Keratinocyte (primary cell): ENCODE results near the gene HDHD5. TPM values are rescaled to one million over a fixed set of nuclear protein-coding genes. Genes with fewer than 3 reads are reported as not detected.

Experiments
- DNase-seq: peaks from one replicate; pipeline ENCODE4 v3.0.0-alpha.2; 2011; ENCODE audit warnings: low read depth, missing footprints, low spot score
- FAIRE-seq: peaks from 2 replicates; lab custom pipeline; 2011; peaks lifted over from hg19 to GRCh38; lab: Jason Lieb, UNC
- H2AFZ ChIP-seq: 2 replicates; pipeline ENCODE4 v1.6.0; 2012; ENCODE audit warnings: low read length, control low read depth, inconsistent platforms; ENCODE audit not compliant: control insufficient read depth
- H3K27ac ChIP-seq: 2 replicates; pipeline ENCODE4 v1.5.1; 2011; ENCODE audit warnings: low read length; ENCODE audit not compliant: control insufficient read depth, insufficient read depth
- H3K27me3 ChIP-seq: 3 replicates; pipeline ENCODE4 v1.6.0; 2011; ENCODE audit warnings: low read length; ENCODE audit not compliant: control insufficient read depth, insufficient read depth; ENCODE audit errors: extremely low read depth
- H3K36me3 ChIP-seq, 2 experiments: 2 replicates in 1 of 2; 3 replicates in 1 of 2; pipeline ENCODE4 v1.5.1; 2011; ENCODE audit warnings: low read length in 2 of 2, mild to moderate bottlenecking in 1 of 2; ENCODE audit not compliant: control insufficient read depth in 2 of 2, insufficient read depth in 2 of 2; ENCODE audit errors: extremely low read depth in 1 of 2
- H3K4me1 ChIP-seq: 3 replicates; pipeline ENCODE4 v1.5.1; 2011; ENCODE audit warnings: low read length; ENCODE audit not compliant: control insufficient read depth, insufficient read depth; ENCODE audit errors: extremely low read depth
- H3K4me2 ChIP-seq: 3 replicates; pipeline ENCODE4 v1.6.0; 2011; ENCODE audit warnings: low read depth, low read length; ENCODE audit not compliant: control insufficient read depth, insufficient read depth; ENCODE audit errors: extremely low read depth
- H3K4me3 ChIP-seq, 3 experiments: fragments of 200-600 bp in 1 of 3; sonication (generic) in 1 of 3; 2 replicates in 2 of 3; 3 replicates in 1 of 3; pipeline ENCODE4 v1.5.1; 2011 to 2016; ENCODE audit warnings: low read length in 3 of 3, mild to moderate bottlenecking in 3 of 3, control low read depth in 2 of 3, inconsistent platforms in 1 of 3, low read depth in 1 of 3, mixed read lengths in 1 of 3, mixed run types in 1 of 3, moderate library complexity in 1 of 3; ENCODE audit not compliant: control insufficient read depth in 2 of 3, insufficient read depth in 2 of 3; ENCODE audit errors: extremely low read depth in 1 of 3
- H3K79me2 ChIP-seq: 2 replicates; pipeline ENCODE4 v1.6.0; 2012; ENCODE audit warnings: low read length; ENCODE audit not compliant: control insufficient read depth, insufficient read depth
- H3K9ac ChIP-seq: 3 replicates; pipeline ENCODE4 v1.6.0; 2011; ENCODE audit warnings: low read length; ENCODE audit not compliant: control insufficient read depth, insufficient read depth; ENCODE audit errors: extremely low read depth
- H3K9me1 ChIP-seq: 3 replicates; pipeline ENCODE4 v1.6.0; 2011; ENCODE audit warnings: low read length; ENCODE audit not compliant: control insufficient read depth, insufficient read depth; ENCODE audit errors: extremely low read depth
- H3K9me3 ChIP-seq: 2 replicates; pipeline ENCODE4 v1.5.1; 2012; ENCODE audit warnings: low read depth, low read length; ENCODE audit not compliant: control insufficient read depth
- H4K20me1 ChIP-seq: 3 replicates; pipeline ENCODE4 v1.6.0; 2011; ENCODE audit warnings: low read length; ENCODE audit not compliant: control insufficient read depth, insufficient read depth; ENCODE audit errors: extremely low read depth
- EZH2 ChIP-seq: IDR thresholded peaks from one replicate; pipeline ENCODE4 v1.6.1; 2012; ENCODE audit warnings: inconsistent platforms, mild to moderate bottlenecking, low read length, moderate library complexity
- dilution Hi-C: fragments of 300-500 bp; cut with MboI; formaldehyde crosslinking; loops from one replicate; pipeline ENCODE4 v1.7.0; 2020; ENCODE audit warnings: low sequenced_read_pairs; ENCODE audit not compliant: extremely low pct_ligation_motif_present
- polyA plus RNA-seq, 5 experiments: library from polyadenylated mRNA; depleted of rRNA in 3 of 5; stranded (reverse) in 3 of 5; stranded (forward) in 1 of 5; unstranded in 1 of 5; fragments of >200 nt; gene quantifications; 1 replicate in 1 of 5; 2 replicates in 3 of 5; 3 replicates in 1 of 5; pipeline versions ENCODE4 v1.2.1 to v1.2.3, GENCODE V29; 2011 to 2012; ENCODE audit warnings: missing spikeins in 2 of 5, low read depth in 1 of 5, low replicate concordance in 1 of 5
- TF ChIP-seq, protein P1 (sequence below), 3 experiments: IDR thresholded peaks in 1 of 3; conservative IDR thresholded peaks in 1 of 3; optimal IDR thresholded peaks in 1 of 3; 2 replicates in 2 of 3; 3 replicates in 1 of 3; pipeline versions ENCODE3 to v1.5.1; 2011; ENCODE audit warnings: low read length in 3 of 3, mild to moderate bottlenecking in 3 of 3, moderate library complexity in 2 of 3, control low read depth in 1 of 3, inconsistent platforms in 1 of 3; ENCODE audit not compliant: insufficient read depth in 2 of 3; ENCODE audit errors: extremely low read depth in 1 of 3

The HDHD5 gene
- polyA plus RNA-seq, 1 donor (not counting 4 experiments of a cell fraction or from before 2014, with no cell fraction given): 22.6 TPM

DNA sequence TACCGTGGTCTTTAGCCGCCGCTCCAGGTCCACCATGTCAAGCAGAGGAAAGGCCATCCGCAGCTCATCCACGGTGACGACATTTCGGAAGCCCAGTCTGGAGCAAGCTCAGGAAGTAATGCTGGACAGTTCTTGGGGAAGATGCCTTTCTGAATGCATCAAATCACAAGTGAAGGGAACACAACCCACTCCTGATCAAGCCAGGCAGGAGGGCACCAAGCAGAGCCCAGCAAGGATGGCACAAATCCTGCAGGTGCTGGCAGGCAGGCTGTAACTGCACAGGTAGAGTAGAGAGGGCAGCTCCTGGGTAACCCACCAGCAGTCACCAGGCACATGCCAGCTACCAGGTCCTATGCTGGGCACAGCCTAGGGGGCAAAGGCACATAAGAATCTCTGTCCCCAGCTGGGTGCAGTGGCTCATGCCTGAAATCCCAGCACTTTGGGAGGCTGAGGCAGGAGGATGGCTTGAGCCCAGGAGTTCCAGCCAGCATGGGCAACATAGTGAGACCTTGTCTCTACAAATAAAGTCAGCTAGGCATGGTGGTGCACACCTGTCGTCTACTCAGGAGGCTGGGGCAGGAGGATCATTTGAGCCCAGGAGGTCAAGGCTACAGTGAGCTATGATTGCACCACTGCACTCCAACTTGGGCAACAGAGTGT is 13.9 kb downstream of the HDHD5 start:
- H3K4me2 ChIP-seq: no peak overlapping the region
- H3K9me1 ChIP-seq: no peaks in the 10 kb centered on the region
- H3K9me3 ChIP-seq: no peaks in the 10 kb centered on the region
- TF ChIP-seq EZH2: no peak
- TF ChIP-seq, protein P1, sequence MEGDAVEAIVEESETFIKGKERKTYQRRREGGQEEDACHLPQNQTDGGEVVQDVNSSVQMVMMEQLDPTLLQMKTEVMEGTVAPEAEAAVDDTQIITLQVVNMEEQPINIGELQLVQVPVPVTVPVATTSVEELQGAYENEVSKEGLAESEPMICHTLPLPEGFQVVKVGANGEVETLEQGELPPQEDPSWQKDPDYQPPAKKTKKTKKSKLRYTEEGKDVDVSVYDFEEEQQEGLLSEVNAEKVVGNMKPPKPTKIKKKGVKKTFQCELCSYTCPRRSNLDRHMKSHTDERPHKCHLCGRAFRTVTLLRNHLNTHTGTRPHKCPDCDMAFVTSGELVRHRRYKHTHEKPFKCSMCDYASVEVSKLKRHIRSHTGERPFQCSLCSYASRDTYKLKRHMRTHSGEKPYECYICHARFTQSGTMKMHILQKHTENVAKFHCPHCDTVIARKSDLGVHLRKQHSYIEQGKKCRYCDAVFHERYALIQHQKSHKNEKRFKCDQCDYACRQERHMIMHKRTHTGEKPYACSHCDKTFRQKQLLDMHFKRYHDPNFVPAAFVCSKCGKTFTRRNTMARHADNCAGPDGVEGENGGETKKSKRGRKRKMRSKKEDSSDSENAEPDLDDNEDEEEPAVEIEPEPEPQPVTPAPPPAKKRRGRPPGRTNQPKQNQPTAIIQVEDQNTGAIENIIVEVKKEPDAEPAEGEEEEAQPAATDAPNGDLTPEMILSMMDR (optimal IDR thresholded peaks at IDR 0.05 in 1 of 3, IDR thresholded peaks at IDR 0.05 in 1 of 3, conservative IDR thresholded peaks at IDR 0.05 in 1 of 3; ENCODE audit: extremely low read depth in 1 of 3, insufficient read depth in 2 of 3, low read length in 3 of 3): no peak
- peaks cover 17 to 19% of the 10 kb centered on the region in 2 experiments for H3K36me3 ChIP-seq
- dilution Hi-C loops: no loop called here
- no peak overlapping the region for H3K9ac ChIP-seq
- no peak overlapping the region for H3K27ac ChIP-seq
- H3K4me1 ChIP-seq: no peaks in the 10 kb centered on the region
- H3K27me3 ChIP-seq: no peaks in the 10 kb centered on the region
- DNase-seq (no peak), FAIRE-seq (no peak)
- H4K20me1 ChIP-seq: no peaks in the 10 kb centered on the region
- peaks cover 9% of the 10 kb centered on the region for H3K79me2 ChIP-seq
- no peak overlapping the region for H2AFZ ChIP-seq
- H3K4me3 ChIP-seq: no peak overlapping the region

DNA sequence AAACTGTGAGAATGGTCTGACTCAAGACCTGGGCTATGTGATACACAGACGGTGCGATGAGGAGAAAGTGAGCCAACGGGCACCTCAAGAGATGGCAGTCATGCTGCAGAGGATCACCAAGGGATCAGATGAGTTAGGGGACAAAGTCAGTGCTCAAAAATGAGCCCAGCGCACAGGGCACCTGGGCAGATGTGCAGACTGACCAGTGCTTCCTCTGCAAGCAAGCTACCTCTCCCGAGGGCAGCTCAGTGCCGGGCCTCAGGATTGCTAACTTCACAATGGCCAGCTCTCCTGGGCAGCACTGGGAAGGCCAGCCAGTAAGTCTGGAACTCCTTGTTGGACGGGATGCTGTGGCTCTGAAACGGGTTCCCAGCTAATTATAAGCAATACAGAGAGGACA is 15.3 kb downstream of the HDHD5 start:
- no peaks in the 10 kb centered on the region for H3K4me1 ChIP-seq
- no peaks in the 10 kb centered on the region for H4K20me1 ChIP-seq
- TF ChIP-seq, protein P1 (optimal IDR thresholded peaks at IDR 0.05 in 1 of 3, IDR thresholded peaks at IDR 0.05 in 1 of 3, conservative IDR thresholded peaks at IDR 0.05 in 1 of 3; ENCODE audit: extremely low read depth in 1 of 3, insufficient read depth in 2 of 3, low read length in 3 of 3): no peak
- no peak for TF ChIP-seq EZH2
- no peak overlapping the region for H3K4me3 ChIP-seq
- H3K27me3 ChIP-seq: no peaks in the 10 kb centered on the region
- no peak overlapping the region for H2AFZ ChIP-seq
- H3K9me3 ChIP-seq: no peaks in the 10 kb centered on the region
- H3K79me2 ChIP-seq: peaks cover 3% of the 10 kb centered on the region
- H3K36me3 ChIP-seq: peaks cover 19 to 21% of the 10 kb centered on the region in 2 experiments
- H3K27ac ChIP-seq: no peak overlapping the region
- no peak overlapping the region for H3K4me2 ChIP-seq
- H3K9me1 ChIP-seq: no peaks in the 10 kb centered on the region
- DNase-seq: no peak
- dilution Hi-C loops: no loop called here
- FAIRE-seq: no peak
- no peak overlapping the region for H3K9ac ChIP-seq
